ENCODE measurements around the gene HNRNPF.
"Not testable (repeated sequence)": the region's sequence is repeated elsewhere in the genome, so short reads cannot be mapped to it uniquely, and the experiment has no call there.

The HNRNPF gene, protein sequence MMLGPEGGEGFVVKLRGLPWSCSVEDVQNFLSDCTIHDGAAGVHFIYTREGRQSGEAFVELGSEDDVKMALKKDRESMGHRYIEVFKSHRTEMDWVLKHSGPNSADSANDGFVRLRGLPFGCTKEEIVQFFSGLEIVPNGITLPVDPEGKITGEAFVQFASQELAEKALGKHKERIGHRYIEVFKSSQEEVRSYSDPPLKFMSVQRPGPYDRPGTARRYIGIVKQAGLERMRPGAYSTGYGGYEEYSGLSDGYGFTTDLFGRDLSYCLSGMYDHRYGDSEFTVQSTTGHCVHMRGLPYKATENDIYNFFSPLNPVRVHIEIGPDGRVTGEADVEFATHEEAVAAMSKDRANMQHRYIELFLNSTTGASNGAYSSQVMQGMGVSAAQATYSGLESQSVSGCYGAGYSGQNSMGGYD

GRCh38 chr10:43408710-43409384 is at the start of gene HNRNPF:
Gene HNRNPF (minus strand): TSS chr10:43409186. CDS start chr10:43387884, 21,302 bp downstream.
- peak within 1 kb of the TSS; percentile 95 for H3K4me3 ChIP-seq (ENCODE audit: low read depth, low read length)

GRCh38 chr10:43458227-43458626 is 49.2 kb upstream of the HNRNPF start:
- TF ChIP-seq CTCF (IDR thresholded peaks at IDR 0.05; ENCODE audit: borderline replicate concordance, insufficient read depth, low read depth, low read length), result no peak

More at GRCh38 chr10:43408710-43409384, at the start of gene HNRNPF:
- TF ChIP-seq CTCF (IDR thresholded peaks at IDR 0.05; ENCODE audit: borderline replicate concordance, insufficient read depth, low read depth, low read length), result no peak

GRCh38 chr10:43456561-43456960 is 47.6 kb upstream of the HNRNPF start:
- not testable (repeated sequence) for H3K4me3 ChIP-seq (ENCODE audit: low read depth, low read length)

More at GRCh38 chr10:43458227-43458626, 49.2 kb upstream of the HNRNPF start:
- H3K4me3 ChIP-seq (ENCODE audit: low read depth, low read length), result no peak overlapping the region

DNA sequence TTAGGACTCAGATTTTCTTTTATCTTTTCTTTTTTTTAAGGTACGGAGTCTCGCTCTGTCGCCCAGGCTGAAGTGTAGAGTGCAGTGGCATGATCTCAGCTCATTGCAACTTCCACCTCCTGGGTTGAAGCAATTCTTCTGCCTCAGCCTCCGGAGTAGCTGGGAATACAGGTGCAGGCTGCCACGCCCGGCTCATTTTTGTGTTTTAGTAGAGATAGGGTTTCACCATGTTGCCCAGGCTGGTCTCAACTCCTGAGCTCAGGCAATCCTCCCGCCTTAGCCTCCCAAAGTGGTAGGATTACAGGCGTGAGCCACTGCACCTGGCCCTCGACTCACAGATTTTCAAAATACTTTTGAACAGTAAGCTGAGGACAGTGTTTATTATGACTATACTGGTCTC is 45.0 kb upstream of the HNRNPF start:
- H3K4me3 ChIP-seq (ENCODE audit: low read depth, low read length), result not testable (repeated sequence)

DNA sequence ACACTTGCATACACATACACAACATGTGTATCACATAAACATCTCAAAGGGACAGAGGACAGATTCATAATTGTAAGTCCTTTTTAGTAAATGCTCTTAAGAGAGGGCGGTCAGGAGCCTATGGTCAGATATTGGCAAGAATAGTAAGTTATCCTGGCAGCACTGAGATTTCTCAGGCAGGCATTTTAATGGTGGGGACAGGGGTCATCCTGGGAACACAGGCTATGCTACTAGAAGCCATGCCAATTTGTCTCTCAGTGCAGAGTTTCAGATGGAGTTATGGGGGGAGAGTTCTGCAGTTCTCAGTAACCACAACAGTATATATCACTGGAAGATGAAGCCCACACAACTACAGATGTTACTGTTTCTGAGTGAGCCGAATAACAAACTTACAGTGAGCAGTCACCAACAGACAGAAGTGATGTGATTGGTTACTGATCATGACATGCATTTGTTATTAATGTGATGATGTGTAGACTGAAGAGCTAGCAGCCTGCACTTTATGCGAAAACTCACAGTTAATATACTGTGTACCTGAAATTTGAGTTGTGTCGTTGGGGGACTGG is 44.4 kb upstream of the HNRNPF start:
- no peak overlapping the region for H3K4me3 ChIP-seq (ENCODE audit: low read depth, low read length)
- no peak for TF ChIP-seq CTCF (IDR thresholded peaks at IDR 0.05; ENCODE audit: borderline replicate concordance, insufficient read depth, low read depth, low read length)

DNA sequence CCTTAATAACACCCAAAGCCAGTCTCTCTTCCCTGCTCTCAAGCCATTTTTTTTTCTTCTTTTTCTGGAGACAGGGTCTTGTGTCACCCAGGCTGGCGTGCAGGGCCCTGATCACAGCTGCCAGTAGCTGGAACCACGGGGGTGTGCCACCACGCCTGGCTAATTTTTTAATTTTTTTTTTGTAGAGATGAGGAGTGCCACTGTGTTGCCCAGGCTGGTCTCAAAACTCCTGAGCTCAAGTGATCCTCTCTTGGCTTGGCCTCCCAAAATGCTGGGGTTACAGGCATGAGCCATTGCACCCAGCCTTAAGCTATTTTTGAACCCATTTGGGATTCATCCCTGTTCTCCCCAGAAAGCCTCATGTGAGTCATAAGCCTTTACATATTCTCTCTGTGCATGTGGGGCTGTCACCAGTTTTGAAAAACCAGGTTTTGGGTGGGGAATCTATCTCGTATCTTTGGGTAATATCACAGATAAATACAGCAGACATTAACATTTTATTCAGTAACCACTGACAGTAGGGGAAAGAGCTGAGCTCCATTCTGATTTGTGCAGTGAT is 43.4 kb upstream of the HNRNPF start:
- no peak for TF ChIP-seq CTCF (IDR thresholded peaks at IDR 0.05; ENCODE audit: borderline replicate concordance, insufficient read depth, low read depth, low read length)
- no peak overlapping the region for H3K4me3 ChIP-seq (ENCODE audit: low read depth, low read length)

- no peak overlapping the region for H3K4me3 ChIP-seq (ENCODE audit: low read depth, low read length)
- TF ChIP-seq CTCF (IDR thresholded peaks at IDR 0.05; ENCODE audit: borderline replicate concordance, insufficient read depth, low read depth, low read length), result no peak
These were observed 39.8 kb upstream of the HNRNPF start for GRCh38 chr10:43448742-43449141.

DNA sequence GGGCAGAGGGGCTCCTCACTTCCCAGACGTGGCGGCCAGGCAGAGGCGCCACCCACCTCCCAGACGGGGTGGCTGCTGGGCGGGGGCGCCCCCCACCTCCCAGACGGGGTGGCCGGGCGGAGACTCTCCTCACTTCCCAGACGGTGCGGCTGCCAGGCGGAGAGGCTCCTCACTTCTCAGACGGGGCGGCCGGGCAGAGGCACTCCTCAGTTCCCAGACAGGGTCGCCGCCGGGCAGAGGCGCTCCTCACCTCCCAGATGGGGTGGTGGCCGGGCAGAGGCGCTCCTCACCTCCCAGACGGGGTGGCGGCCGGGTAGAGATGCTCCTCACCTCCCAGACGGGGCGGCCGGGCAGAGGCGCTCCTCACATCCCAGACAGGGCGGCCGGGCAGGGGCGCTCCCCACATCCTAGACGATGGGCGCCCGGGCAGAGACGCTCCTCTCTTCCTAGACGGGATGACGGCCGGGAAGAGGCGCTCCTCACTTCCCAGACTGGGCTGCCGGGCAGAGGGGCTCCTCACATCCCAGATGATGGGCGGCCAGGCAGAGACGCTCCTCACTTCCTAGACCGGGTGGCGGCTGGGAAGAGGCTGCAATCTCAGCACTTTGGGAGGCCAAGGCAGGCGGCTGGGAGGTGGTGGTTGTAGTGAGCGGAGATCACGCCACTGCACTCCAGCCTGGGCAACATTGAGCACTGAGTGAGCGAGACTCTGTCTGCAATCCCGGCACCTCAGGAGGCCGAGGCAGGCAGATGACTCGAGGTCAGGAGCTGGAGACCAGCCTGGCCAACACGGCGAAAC is 37.4 kb upstream of the HNRNPF start:
- H3K4me3 ChIP-seq (ENCODE audit: low read depth, low read length), result not testable (repeated sequence)

All from GM12875 (cell line).